Mucosa of rectum (tissue), 2 donors: ENCODE data around the gene NFE2L2.

ENCODE experiments used
- H3K27ac ChIP-seq, 2 donors: one replicate each; pipeline ENCODE4 v1.7.0; 2013; ENCODE audit warnings: inconsistent platforms in 2 of 2, low read depth in 2 of 2, low read length in 2 of 2
- H3K27me3 ChIP-seq, 2 donors: one replicate each; pipeline ENCODE4 v1.7.0; 2013; ENCODE audit warnings: low read length in 2 of 2; ENCODE audit not compliant: control insufficient read depth in 2 of 2, insufficient read depth in 2 of 2
- H3K36me3 ChIP-seq, 2 donors: one replicate each; pipeline ENCODE4 v1.7.0; 2013; ENCODE audit warnings: low read length in 2 of 2; ENCODE audit not compliant: control insufficient read depth in 2 of 2, insufficient read depth in 2 of 2
- H3K4me1 ChIP-seq, 2 donors: one replicate each; pipeline ENCODE4 v1.7.0; 2013; ENCODE audit warnings: low read length in 2 of 2, mild to moderate bottlenecking in 1 of 2; ENCODE audit not compliant: control insufficient read depth in 2 of 2, insufficient read depth in 2 of 2
- H3K4me3 ChIP-seq, 2 donors: one replicate each; pipeline ENCODE4 v1.7.0; 2013; ENCODE audit warnings: low read length in 2 of 2
- H3K9ac ChIP-seq, 2 donors: one replicate each; pipeline ENCODE4 v1.7.0; 2013; ENCODE audit warnings: low read length in 2 of 2, low read depth in 1 of 2, mild to moderate bottlenecking in 1 of 2
- H3K9me3 ChIP-seq, 2 donors: one replicate each; pipeline ENCODE4 v1.7.0; 2013; ENCODE audit warnings: low read length in 2 of 2; ENCODE audit not compliant: control insufficient read depth in 2 of 2
- donor health status: healthy.
- donor health status: Normal muscosa, but diverticular disease.

NFE2L2 gene

GRCh38 chr2:177260379-177260778 lies 4.1 kb downstream of the NFE2L2 start:
- H3K4me1 ChIP-seq = peaks cover 35% of the 10 kb centered on the region in 2 donors
- no peaks in the 10 kb centered on the region for H3K9me3 ChIP-seq
- H3K27me3 ChIP-seq = no peaks in the 10 kb centered on the region
- H3K27ac ChIP-seq = no peak overlapping the region
- H3K9ac ChIP-seq = no peak overlapping the region
- peaks cover 0 to 2% of the 10 kb centered on the region in 2 donors for H3K36me3 ChIP-seq
- peak overlapping the region in 1 of 2 donors; percentile 43 for H3K4me3 ChIP-seq

- no peak overlapping the region for H3K9ac ChIP-seq
- H3K4me1 ChIP-seq = peaks cover 50 to 53% of the 10 kb centered on the region in 2 donors
- H3K9me3 ChIP-seq = no peaks in the 10 kb centered on the region
- H3K36me3 ChIP-seq = peaks cover 0 to 2% of the 10 kb centered on the region in 2 donors
- H3K4me3 ChIP-seq = no peak overlapping the region
- H3K27ac ChIP-seq = no peak overlapping the region
- H3K27me3 ChIP-seq = no peaks in the 10 kb centered on the region
These were observed 6.5 kb downstream of the NFE2L2 start for GRCh38 chr2:177258059-177258458.

GRCh38 chr2:177257471-177257870 lies 7.1 kb downstream of the NFE2L2 start:
- Histone ChIP-seq H3K27me3 (no peaks in the 10 kb centered on the region), H3K27ac (no peak overlapping the region), H3K4me3 (no peak overlapping the region), H3K9me3 (no peaks in the 10 kb centered on the region), H3K4me1 (peaks cover 54 to 58% of the 10 kb centered on the region in 2 donors), H3K9ac (peak overlapping the region in 1 of 2 donors; percentile 9), H3K36me3 (peaks cover 0 to 2% of the 10 kb centered on the region in 2 donors)

GRCh38 chr2:177256695-177257094 lies 7.8 kb downstream of the NFE2L2 start:
- Histone ChIP-seq H3K27ac (no peak overlapping the region), H3K9ac (no peak overlapping the region), H3K4me3 (no peak overlapping the region), H3K9me3 (no peaks in the 10 kb centered on the region), H3K27me3 (no peaks in the 10 kb centered on the region), H3K4me1 (peaks cover 54 to 57% of the 10 kb centered on the region in 2 donors), H3K36me3 (peaks cover 0 to 2% of the 10 kb centered on the region in 2 donors)

- no peak overlapping the region for H3K27ac ChIP-seq
- peaks cover 0 to 2% of the 10 kb centered on the region in 2 donors for H3K36me3 ChIP-seq
- H3K4me1 ChIP-seq = peaks cover 53 to 57% of the 10 kb centered on the region in 2 donors
- H3K9ac ChIP-seq = no peak overlapping the region
- H3K27me3 ChIP-seq = no peaks in the 10 kb centered on the region
- peak overlapping the region in 1 of 2 donors; percentile 7 for H3K4me3 ChIP-seq
- H3K9me3 ChIP-seq = no peaks in the 10 kb centered on the region
These were observed 8.5 kb downstream of the NFE2L2 start for GRCh38 chr2:177256026-177256425.

- Histone ChIP-seq H3K9ac (no peak overlapping the region), H3K9me3 (no peaks in the 10 kb centered on the region), H3K36me3 (peaks cover 0 to 2% of the 10 kb centered on the region in 2 donors), H3K27ac (peak overlapping the region; percentile 18 to 46), H3K4me3 (no peak overlapping the region), H3K4me1 (peaks cover 48 to 58% of the 10 kb centered on the region in 2 donors), H3K27me3 (no peaks in the 10 kb centered on the region)
These were observed 9.3 kb downstream of the NFE2L2 start for GRCh38 chr2:177255227-177255601.

GRCh38 chr2:177254433-177255226 lies 9.9 kb downstream of the NFE2L2 start:
- Histone ChIP-seq H3K9ac (no peak overlapping the region), H3K27me3 (no peaks in the 10 kb centered on the region), H3K4me3 (peak overlapping the region in 1 of 2 donors; percentile 16), H3K4me1 (peaks cover 48 to 58% of the 10 kb centered on the region in 2 donors), H3K9me3 (no peaks in the 10 kb centered on the region), H3K27ac (peak overlapping the region; percentile 18 to 46), H3K36me3 (peaks cover 0 to 2% of the 10 kb centered on the region in 2 donors)

- Histone ChIP-seq H3K4me1 (peaks cover 46 to 58% of the 10 kb centered on the region in 2 donors), H3K27ac (no peak overlapping the region), H3K9ac (no peak overlapping the region)
These were observed 10.8 kb downstream of the NFE2L2 start for GRCh38 chr2:177253704-177254103.

GRCh38 chr2:177252808-177253531 lies 11.6 kb downstream of the NFE2L2 start:
- H3K4me3 ChIP-seq = no peak overlapping the region
- H3K4me1 ChIP-seq = peaks cover 47 to 58% of the 10 kb centered on the region in 2 donors
- no peak overlapping the region for H3K9ac ChIP-seq
- no peaks in the 10 kb centered on the region for H3K27me3 ChIP-seq
- no peaks in the 10 kb centered on the region for H3K36me3 ChIP-seq
- H3K9me3 ChIP-seq = no peaks in the 10 kb centered on the region
- peak overlapping the region; percentile 42 to 49 for H3K27ac ChIP-seq

More at GRCh38 chr2:177253704-177254103, 10.8 kb downstream of the NFE2L2 start:
- peaks cover 0 to 1% of the 10 kb centered on the region in 2 donors for H3K36me3 ChIP-seq
- no peaks in the 10 kb centered on the region for H3K9me3 ChIP-seq
- H3K27me3 ChIP-seq = no peaks in the 10 kb centered on the region
- no peak overlapping the region for H3K4me3 ChIP-seq

GRCh38 chr2:177251165-177251542 lies 13.4 kb downstream of the NFE2L2 start:
- Histone ChIP-seq H3K9me3 (no peaks in the 10 kb centered on the region), H3K27me3 (no peaks in the 10 kb centered on the region), H3K4me1 (peaks cover 46 to 47% of the 10 kb centered on the region in 2 donors), H3K36me3 (no peaks in the 10 kb centered on the region), H3K4me3 (no peak overlapping the region), H3K9ac (no peak overlapping the region), H3K27ac (peak overlapping the region; percentile 42 to 50)
